ENCODE data around the gene SULT4A1. TPM values are rescaled to one million over a fixed set of nuclear protein-coding genes. Genes with fewer than 3 reads are reported as not detected.

Gene SULT4A1
- polyA plus RNA-seq, 3 donors, result not detected

GRCh38 chr22:43783777-43784176 lies 78.5 kb downstream of the SULT4A1 start:
- TF ChIP-seq, protein P1, sequence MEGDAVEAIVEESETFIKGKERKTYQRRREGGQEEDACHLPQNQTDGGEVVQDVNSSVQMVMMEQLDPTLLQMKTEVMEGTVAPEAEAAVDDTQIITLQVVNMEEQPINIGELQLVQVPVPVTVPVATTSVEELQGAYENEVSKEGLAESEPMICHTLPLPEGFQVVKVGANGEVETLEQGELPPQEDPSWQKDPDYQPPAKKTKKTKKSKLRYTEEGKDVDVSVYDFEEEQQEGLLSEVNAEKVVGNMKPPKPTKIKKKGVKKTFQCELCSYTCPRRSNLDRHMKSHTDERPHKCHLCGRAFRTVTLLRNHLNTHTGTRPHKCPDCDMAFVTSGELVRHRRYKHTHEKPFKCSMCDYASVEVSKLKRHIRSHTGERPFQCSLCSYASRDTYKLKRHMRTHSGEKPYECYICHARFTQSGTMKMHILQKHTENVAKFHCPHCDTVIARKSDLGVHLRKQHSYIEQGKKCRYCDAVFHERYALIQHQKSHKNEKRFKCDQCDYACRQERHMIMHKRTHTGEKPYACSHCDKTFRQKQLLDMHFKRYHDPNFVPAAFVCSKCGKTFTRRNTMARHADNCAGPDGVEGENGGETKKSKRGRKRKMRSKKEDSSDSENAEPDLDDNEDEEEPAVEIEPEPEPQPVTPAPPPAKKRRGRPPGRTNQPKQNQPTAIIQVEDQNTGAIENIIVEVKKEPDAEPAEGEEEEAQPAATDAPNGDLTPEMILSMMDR (IDR thresholded peaks at IDR 0.05), result no peak
- Histone ChIP-seq H4K20me1 (ENCODE audit: insufficient read depth, low read length) (no peaks in the 10 kb centered on the region), H3K36me3 (replicated peaks in 1 of 2; ENCODE audit: control insufficient read depth in 1 of 2, insufficient read depth in 2 of 2, low read length in 2 of 2) (no peaks in the 10 kb centered on the region), H2AFZ (ENCODE audit: insufficient read depth, low read depth, low read length, poor library complexity, severe bottlenecking) (no peak overlapping the region), H3K4me2 (replicated peaks; ENCODE audit: extremely low read depth, low read length, poor library complexity, severe bottlenecking) (no peak overlapping the region), H3K79me2 (ENCODE audit: insufficient read depth, low read length) (no peaks in the 10 kb centered on the region), H3K27me3 (ENCODE audit: control insufficient read depth in 2 of 2, insufficient read depth in 2 of 2, low read length in 2 of 2) (no peaks in the 10 kb centered on the region), H3K9me3 (replicated peaks in 1 of 2; ENCODE audit: control insufficient read depth in 1 of 2, insufficient read depth in 1 of 2, low read length in 2 of 2) (no peaks in the 10 kb centered on the region), H3K9ac (ENCODE audit: insufficient read depth, low read length, poor library complexity, severe bottlenecking) (no peak overlapping the region), H3K27ac (ENCODE audit: low read depth in 1 of 2, low read length in 2 of 2) (no peak overlapping the region), H3K4me1 (ENCODE audit: control insufficient read depth in 1 of 2, insufficient read depth in 2 of 2, low read length in 2 of 2) (no peaks in the 10 kb centered on the region), H3K4me3 (replicated peaks in 1 of 3; ENCODE audit: low read depth in 2 of 3, low read length in 3 of 3) (no peak overlapping the region)
- Mint-ChIP-seq H3K4me1 (no peaks in the 10 kb centered on the region), H3K27ac (no peak overlapping the region), H3K9me3 (peaks cover 0 to 3% (median 0%) of the 10 kb centered on the region in 7 donors), H3K36me3 (no peaks in the 10 kb centered on the region), H3K4me3 (no peak overlapping the region), H3K27me3 (ENCODE audit: low read depth in 3 of 3) (peaks cover 2 to 7% (median 6%) of the 10 kb centered on the region in 3 donors)
- no peak for DNase-seq
- no CpG with 5 or more reads among the region's 2 CpGs for WGBS (ENCODE audit: insufficient coverage)
- intact Hi-C loops (cut with micrococcal nuclease), result no loop called here

DNA sequence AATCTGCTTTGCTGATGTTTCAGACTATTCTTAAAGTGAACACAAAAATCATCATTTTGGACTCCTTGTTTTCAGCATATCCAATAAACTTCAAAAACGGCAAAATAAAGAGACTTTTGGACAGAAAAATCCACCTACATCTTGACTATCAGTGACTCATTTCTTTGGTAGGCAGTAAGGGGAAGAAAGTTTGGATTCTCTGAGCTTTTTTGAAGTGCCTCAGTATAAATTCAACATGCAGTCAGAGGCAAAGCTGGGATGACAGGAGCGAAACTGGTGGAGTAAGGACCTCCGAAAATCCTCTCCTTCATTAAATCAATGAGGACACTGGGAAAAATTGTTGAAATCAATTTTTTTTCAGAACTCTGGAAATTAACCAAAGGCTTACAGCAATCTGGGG lies 79.9 kb downstream of the SULT4A1 start:
- DNase-seq, result no peak
- Histone ChIP-seq H3K27ac (ENCODE audit: low read depth in 1 of 2, low read length in 2 of 2) (no peak overlapping the region), H3K79me2 (ENCODE audit: insufficient read depth, low read length) (no peaks in the 10 kb centered on the region), H3K4me1 (ENCODE audit: control insufficient read depth in 1 of 2, insufficient read depth in 2 of 2, low read length in 2 of 2) (no peaks in the 10 kb centered on the region), H3K9me3 (replicated peaks in 1 of 2; ENCODE audit: control insufficient read depth in 1 of 2, insufficient read depth in 1 of 2, low read length in 2 of 2) (no peaks in the 10 kb centered on the region), H3K9ac (ENCODE audit: insufficient read depth, low read length, poor library complexity, severe bottlenecking) (no peak overlapping the region), H3K27me3 (ENCODE audit: control insufficient read depth in 2 of 2, insufficient read depth in 2 of 2, low read length in 2 of 2) (no peaks in the 10 kb centered on the region), H2AFZ (ENCODE audit: insufficient read depth, low read depth, low read length, poor library complexity, severe bottlenecking) (no peak overlapping the region), H3K4me2 (replicated peaks; ENCODE audit: extremely low read depth, low read length, poor library complexity, severe bottlenecking) (no peak overlapping the region), H3K36me3 (replicated peaks in 1 of 2; ENCODE audit: control insufficient read depth in 1 of 2, insufficient read depth in 2 of 2, low read length in 2 of 2) (no peaks in the 10 kb centered on the region), H4K20me1 (ENCODE audit: insufficient read depth, low read length) (no peaks in the 10 kb centered on the region), H3K4me3 (replicated peaks in 1 of 3; ENCODE audit: low read depth in 2 of 3, low read length in 3 of 3) (no peak overlapping the region)
- intact Hi-C loops (cut with micrococcal nuclease), result no loop called here
- peaks cover 0 to 3% (median 0%) of the 10 kb centered on the region in 7 donors for H3K9me3 Mint-ChIP-seq
- TF ChIP-seq, protein P1 (IDR thresholded peaks at IDR 0.05), result no peak
- no peak overlapping the region for H3K27ac Mint-ChIP-seq
- H3K4me3 Mint-ChIP-seq, result no peak overlapping the region
- no peaks in the 10 kb centered on the region for H3K4me1 Mint-ChIP-seq
- no CpG with 5 or more reads among the region's 3 CpGs for WGBS (ENCODE audit: insufficient coverage)
- no peaks in the 10 kb centered on the region for H3K36me3 Mint-ChIP-seq
- peaks cover 2 to 7% (median 7%) of the 10 kb centered on the region in 3 donors for H3K27me3 Mint-ChIP-seq (ENCODE audit: low read depth in 3 of 3)
